Measurements from ENCODE around the gene RUFY4.

GRCh38 chr2:218031771-218032257 is 37.2 kb upstream of the RUFY4 start:
- TF ChIP-seq CTCF (IDR thresholded peaks at IDR 0.05) (no peak), ZFX (IDR thresholded peaks at IDR 0.05; ENCODE audit: borderline replicate concordance) (no peak)

Measured in 22Rv1 (cell line).